ENCODE results near the gene STX18. TPM values are rescaled to one million over a fixed set of nuclear protein-coding genes. Genes with fewer than 3 reads are reported as not detected.

STX18 gene
- total RNA-seq, 1 experiment from 2014 or later: 20.9 TPM

DNA sequence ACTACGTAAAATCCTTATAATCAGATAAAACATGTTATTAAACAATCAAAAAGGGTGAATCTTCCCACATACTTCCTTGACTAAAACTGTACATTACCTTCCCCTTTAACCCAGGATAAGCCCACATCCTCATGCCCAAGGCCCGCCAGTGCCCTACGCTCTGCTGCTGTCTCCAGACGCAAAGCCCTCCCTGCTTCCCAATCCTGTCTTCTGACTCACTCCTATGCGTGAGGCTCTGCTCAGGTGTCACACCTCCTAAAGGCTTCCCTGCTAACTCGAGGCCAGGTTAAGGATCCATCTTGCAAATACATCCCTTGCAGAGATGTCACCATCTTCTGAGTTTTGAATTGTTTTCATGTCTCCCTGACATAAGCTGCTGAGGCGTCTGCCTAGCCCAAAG lies 61.6 kb downstream of the STX18 start:
- no peak overlapping the region for H3T11ph ChIP-seq (ENCODE audit: low read length)
- H3K14ac ChIP-seq (ENCODE audit: insufficient read depth, low read length): no peak overlapping the region
- H3K23ac ChIP-seq (ENCODE audit: insufficient read length, low read depth, low read length): no peak overlapping the region
- peaks cover 32 to 34% of the 10 kb centered on the region in 2 experiments for H3K4me1 Mint-ChIP-seq
- H3K27ac Mint-ChIP-seq: no peak overlapping the region; a peak in 1 of 7 replicates
- H3K27ac ChIP-seq (ENCODE audit: insufficient read length, low read depth, low read length): no peak overlapping the region
- H4K91ac ChIP-seq (ENCODE audit: insufficient read length, low read depth, low read length): no peak overlapping the region
- no peak overlapping the region for H2BK5ac ChIP-seq (ENCODE audit: insufficient read length, low read length)
- H3K79me1 ChIP-seq (ENCODE audit: insufficient read depth, low read depth, low read length, poor library complexity, severe bottlenecking): no peaks in the 10 kb centered on the region
- no peak overlapping the region for H3K18ac ChIP-seq (ENCODE audit: insufficient read length, low read depth, low read length)
- H3K4me3 Mint-ChIP-seq: no peak overlapping the region
- H3K79me2 ChIP-seq (ENCODE audit: insufficient read depth, low read length): no peaks in the 10 kb centered on the region
- H3K9me3 Mint-ChIP-seq: no peaks in the 10 kb centered on the region
- no peaks in the 10 kb centered on the region for H4K20me1 ChIP-seq (ENCODE audit: control insufficient read depth, insufficient read depth, insufficient read length)
- no peak overlapping the region for H2BK20ac ChIP-seq (ENCODE audit: low read depth, low read length, poor library complexity, severe bottlenecking)
- no peaks in the 10 kb centered on the region for H3K23me2 ChIP-seq (ENCODE audit: insufficient read length, low read depth, low read length, poor library complexity, severe bottlenecking)
- H3K56ac ChIP-seq (ENCODE audit: insufficient read length, low read depth, low read length): no peak overlapping the region
- no peaks in the 10 kb centered on the region for H3K9me3 ChIP-seq (ENCODE audit: control insufficient read depth, low read depth, low read length)
- H2AFZ ChIP-seq (ENCODE audit: low read length): no peak overlapping the region
- no peak overlapping the region for H3K9ac ChIP-seq (ENCODE audit: extremely low read depth, insufficient read length, low read length)
- no peak overlapping the region for H4K5ac ChIP-seq (ENCODE audit: insufficient read length, low read depth, low read length)
- H3K4me1 ChIP-seq (ENCODE audit: insufficient read depth, low read length): peaks cover 6% of the 10 kb centered on the region; the same call in 1 of the 2 replicates
- no peak overlapping the region for H3K4ac ChIP-seq (ENCODE audit: low read depth, low read length)
- no peak overlapping the region for H2BK120ac ChIP-seq (ENCODE audit: low read depth, low read length, poor library complexity, severe bottlenecking)
- H3K27me3 Mint-ChIP-seq (ENCODE audit: low read depth): peaks cover 7% of the 10 kb centered on the region
- H3K27me3 ChIP-seq (ENCODE audit: insufficient read depth, low read length): no peaks in the 10 kb centered on the region
- no peak overlapping the region for H4K8ac ChIP-seq (replicated peaks; ENCODE audit: insufficient read length, low read depth, low read length)
- no CpG with 5 or more reads among the region's 7 CpGs for WGBS (ENCODE audit: extremely low coverage, insufficient read length, low lambda C conversion rate)
- no peak overlapping the region for H2BK12ac ChIP-seq (ENCODE audit: insufficient read length, low read depth, low read length)
- H3K36me3 Mint-ChIP-seq (ENCODE audit: insufficient read depth in 1 of 3, low read depth in 3 of 3): no peaks in the 10 kb centered on the region; a peak in 2 of 7 replicates
- DNase-seq: peak; percentile 46
- H3K4me2 ChIP-seq (ENCODE audit: insufficient read depth, insufficient read length, low read length): no peak overlapping the region
- TF ChIP-seq, protein P1, sequence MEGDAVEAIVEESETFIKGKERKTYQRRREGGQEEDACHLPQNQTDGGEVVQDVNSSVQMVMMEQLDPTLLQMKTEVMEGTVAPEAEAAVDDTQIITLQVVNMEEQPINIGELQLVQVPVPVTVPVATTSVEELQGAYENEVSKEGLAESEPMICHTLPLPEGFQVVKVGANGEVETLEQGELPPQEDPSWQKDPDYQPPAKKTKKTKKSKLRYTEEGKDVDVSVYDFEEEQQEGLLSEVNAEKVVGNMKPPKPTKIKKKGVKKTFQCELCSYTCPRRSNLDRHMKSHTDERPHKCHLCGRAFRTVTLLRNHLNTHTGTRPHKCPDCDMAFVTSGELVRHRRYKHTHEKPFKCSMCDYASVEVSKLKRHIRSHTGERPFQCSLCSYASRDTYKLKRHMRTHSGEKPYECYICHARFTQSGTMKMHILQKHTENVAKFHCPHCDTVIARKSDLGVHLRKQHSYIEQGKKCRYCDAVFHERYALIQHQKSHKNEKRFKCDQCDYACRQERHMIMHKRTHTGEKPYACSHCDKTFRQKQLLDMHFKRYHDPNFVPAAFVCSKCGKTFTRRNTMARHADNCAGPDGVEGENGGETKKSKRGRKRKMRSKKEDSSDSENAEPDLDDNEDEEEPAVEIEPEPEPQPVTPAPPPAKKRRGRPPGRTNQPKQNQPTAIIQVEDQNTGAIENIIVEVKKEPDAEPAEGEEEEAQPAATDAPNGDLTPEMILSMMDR (conservative IDR thresholded peaks at IDR 0.05): no peak
- H2AK5ac ChIP-seq (ENCODE audit: insufficient read length, low read length): no peak overlapping the region
- no peak overlapping the region for H2BK15ac ChIP-seq (ENCODE audit: low read depth, low read length)
